B cell (primary cell): Measurements from ENCODE around the gene UNC13C.

Experiments
- EZH2 ChIP-seq: IDR thresholded peaks from 2 replicates; pipeline ENCODE4 v1.6.1; 2012; ENCODE audit warnings: borderline replicate concordance, low read depth, mild to moderate bottlenecking, moderate library complexity, low read length; ENCODE audit not compliant: insufficient read depth, poor library complexity, severe bottlenecking
- TF ChIP-seq, protein P1 (sequence below): fragments of 200-600 bp; IDR thresholded peaks from one replicate; pipeline ENCODE4 v1.8.0; 2022; ENCODE audit warnings: antibody characterized with exemption, mild to moderate bottlenecking

GRCh38 chr15:54131410-54131809, 153.2 kb downstream of the UNC13C start:
- TF ChIP-seq, protein P1, sequence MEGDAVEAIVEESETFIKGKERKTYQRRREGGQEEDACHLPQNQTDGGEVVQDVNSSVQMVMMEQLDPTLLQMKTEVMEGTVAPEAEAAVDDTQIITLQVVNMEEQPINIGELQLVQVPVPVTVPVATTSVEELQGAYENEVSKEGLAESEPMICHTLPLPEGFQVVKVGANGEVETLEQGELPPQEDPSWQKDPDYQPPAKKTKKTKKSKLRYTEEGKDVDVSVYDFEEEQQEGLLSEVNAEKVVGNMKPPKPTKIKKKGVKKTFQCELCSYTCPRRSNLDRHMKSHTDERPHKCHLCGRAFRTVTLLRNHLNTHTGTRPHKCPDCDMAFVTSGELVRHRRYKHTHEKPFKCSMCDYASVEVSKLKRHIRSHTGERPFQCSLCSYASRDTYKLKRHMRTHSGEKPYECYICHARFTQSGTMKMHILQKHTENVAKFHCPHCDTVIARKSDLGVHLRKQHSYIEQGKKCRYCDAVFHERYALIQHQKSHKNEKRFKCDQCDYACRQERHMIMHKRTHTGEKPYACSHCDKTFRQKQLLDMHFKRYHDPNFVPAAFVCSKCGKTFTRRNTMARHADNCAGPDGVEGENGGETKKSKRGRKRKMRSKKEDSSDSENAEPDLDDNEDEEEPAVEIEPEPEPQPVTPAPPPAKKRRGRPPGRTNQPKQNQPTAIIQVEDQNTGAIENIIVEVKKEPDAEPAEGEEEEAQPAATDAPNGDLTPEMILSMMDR = no peak
- TF ChIP-seq EZH2 = no peak
